ENCODE results near the gene NOPCHAP1.

DNA sequence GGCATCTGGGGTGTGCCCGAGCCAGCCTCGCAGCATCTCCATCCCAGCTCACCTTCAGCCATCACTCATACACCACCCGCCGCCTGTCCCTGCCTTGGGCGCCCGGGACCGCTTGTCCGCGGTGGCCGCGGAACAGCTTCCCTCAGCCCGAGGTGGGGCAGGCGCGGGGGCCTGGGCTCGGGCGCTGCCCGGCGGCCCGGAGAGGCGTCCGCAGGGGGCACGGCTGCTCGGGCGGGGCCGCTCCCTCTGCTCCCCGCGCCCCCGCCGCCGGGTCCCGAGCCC, 28.5 kb upstream of the NOPCHAP1 start:
- TF ChIP-seq, protein P1, sequence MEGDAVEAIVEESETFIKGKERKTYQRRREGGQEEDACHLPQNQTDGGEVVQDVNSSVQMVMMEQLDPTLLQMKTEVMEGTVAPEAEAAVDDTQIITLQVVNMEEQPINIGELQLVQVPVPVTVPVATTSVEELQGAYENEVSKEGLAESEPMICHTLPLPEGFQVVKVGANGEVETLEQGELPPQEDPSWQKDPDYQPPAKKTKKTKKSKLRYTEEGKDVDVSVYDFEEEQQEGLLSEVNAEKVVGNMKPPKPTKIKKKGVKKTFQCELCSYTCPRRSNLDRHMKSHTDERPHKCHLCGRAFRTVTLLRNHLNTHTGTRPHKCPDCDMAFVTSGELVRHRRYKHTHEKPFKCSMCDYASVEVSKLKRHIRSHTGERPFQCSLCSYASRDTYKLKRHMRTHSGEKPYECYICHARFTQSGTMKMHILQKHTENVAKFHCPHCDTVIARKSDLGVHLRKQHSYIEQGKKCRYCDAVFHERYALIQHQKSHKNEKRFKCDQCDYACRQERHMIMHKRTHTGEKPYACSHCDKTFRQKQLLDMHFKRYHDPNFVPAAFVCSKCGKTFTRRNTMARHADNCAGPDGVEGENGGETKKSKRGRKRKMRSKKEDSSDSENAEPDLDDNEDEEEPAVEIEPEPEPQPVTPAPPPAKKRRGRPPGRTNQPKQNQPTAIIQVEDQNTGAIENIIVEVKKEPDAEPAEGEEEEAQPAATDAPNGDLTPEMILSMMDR (IDR thresholded peaks at IDR 0.05; ENCODE audit: low read depth, low read length, poor library complexity, severe bottlenecking), result no peak
- no peak for TF ChIP-seq EZH2phosphoT487 (IDR thresholded peaks at IDR 0.05; ENCODE audit: borderline replicate concordance, low read length)

Data from DOHH2 (cell line).